Activated naive CD4-positive, alpha-beta T cell treated with anti-CD3 and anti-CD28 coated beads for 36 hours (primary cell): ENCODE data around the gene HLA-DQB1. TPM values are rescaled to one million over a fixed set of nuclear protein-coding genes. Genes with fewer than 3 reads are reported as not detected.
"Not testable (repeated sequence)": the region's sequence is repeated elsewhere in the genome, so short reads cannot be mapped to it uniquely, and the experiment has no call there.

ENCODE experiments used
- CTCF ChIA-PET: fragments of 350-600 bp; sonication (Branson Sonifier 250); formaldehyde crosslinking; loops from one replicate; lab custom pipeline; 2021; ENCODE audit warnings: antibody characterized with exemption; lab: Charles Lee
- DNase-seq: peaks from one replicate; pipeline ENCODE4 v3.0.0-alpha.2; 2020
- H3K27ac Mint-ChIP-seq: one replicate; pipeline ENCODE4 v1.8.0; 2021; ENCODE audit warnings: mild to moderate bottlenecking, mixed read lengths
- H3K27me3 Mint-ChIP-seq: one replicate; pipeline ENCODE4 v1.8.0; 2021; ENCODE audit warnings: low read depth, mixed read lengths
- H3K36me3 Mint-ChIP-seq: one replicate; pipeline ENCODE4 v1.8.0; 2021; ENCODE audit warnings: low read depth, mixed read lengths
- H3K4me1 Mint-ChIP-seq: one replicate; pipeline ENCODE4 v1.8.0; 2021; ENCODE audit warnings: low read depth, mixed read lengths
- H3K4me3 Mint-ChIP-seq: one replicate; pipeline ENCODE4 v1.8.0; 2021; ENCODE audit warnings: mild to moderate bottlenecking, moderate library complexity, mixed read lengths
- H3K9me3 Mint-ChIP-seq: one replicate; pipeline ENCODE4 v1.8.0; 2021; ENCODE audit warnings: mixed read lengths
- intact Hi-C: fragments of 100-400 bp; cut with micrococcal nuclease; formaldehyde crosslinking; loops from one replicate; pipeline ENCODE4 v1.15.1; 2023
- total RNA-seq, 2 experiments: library from RNA; stranded (reverse); gene quantifications; one replicate each; pipeline ENCODE4 v1.2.3, GENCODE V29; 2021

The HLA-DQB1 gene
- total RNA-seq, 2 experiments from 2014 or later, result 6.2 to 7.4 TPM

DNA sequence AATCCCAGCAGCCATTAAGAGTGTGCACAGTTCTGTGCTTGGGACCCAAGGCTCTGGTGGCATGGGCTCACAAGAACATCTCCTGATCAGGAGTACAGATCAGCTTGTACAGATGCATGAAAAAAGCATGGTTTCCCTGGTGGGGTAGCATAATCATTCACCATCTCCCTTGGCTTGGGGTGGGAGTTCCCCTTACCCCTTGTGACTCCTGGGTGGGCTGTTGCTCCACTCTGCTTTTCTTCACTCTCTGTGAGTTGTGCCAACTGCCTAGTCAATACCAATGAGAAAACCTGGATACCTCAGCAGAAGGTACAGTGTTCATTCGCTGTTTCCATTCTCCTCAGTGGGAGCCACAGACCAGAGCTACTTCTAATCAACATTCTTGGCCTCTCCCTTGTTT lies 13.6 kb upstream of the HLA-DQB1 start:
- no peak overlapping the region for H3K27ac Mint-ChIP-seq
- intact Hi-C loops, result no loop called here
- H3K4me1 Mint-ChIP-seq, result peaks cover under 1% of the 10 kb centered on the region
- H3K9me3 Mint-ChIP-seq, result peaks cover 22% of the 10 kb centered on the region
- H3K4me3 Mint-ChIP-seq, result no peak overlapping the region
- no peak for DNase-seq
- peaks cover 6% of the 10 kb centered on the region for H3K27me3 Mint-ChIP-seq
- CTCF ChIA-PET, result no interaction called here
- H3K36me3 Mint-ChIP-seq, result no peaks in the 10 kb centered on the region

DNA sequence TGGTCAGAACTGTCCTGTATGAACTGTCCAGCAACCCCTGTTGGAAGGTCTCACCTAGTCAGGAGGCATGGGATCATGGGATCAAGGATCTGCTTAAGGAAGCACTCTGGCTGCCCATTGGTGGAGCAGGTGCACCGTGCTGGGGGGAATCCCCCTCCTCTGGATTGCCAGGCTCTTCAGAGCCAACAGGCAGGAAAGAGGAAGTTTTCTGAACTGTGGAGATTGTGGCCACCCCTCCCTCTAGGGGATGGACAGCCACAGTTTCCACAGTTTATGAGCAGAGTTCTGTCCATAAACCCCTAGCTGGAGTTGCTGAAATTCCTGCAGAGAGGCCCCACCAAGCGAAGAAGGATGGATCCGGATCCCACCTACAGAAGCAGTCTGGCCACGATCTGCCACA lies 13.0 kb upstream of the HLA-DQB1 start:
- H3K27me3 Mint-ChIP-seq, result peaks cover 6% of the 10 kb centered on the region
- intact Hi-C loops, result no loop called here
- H3K4me3 Mint-ChIP-seq, result no peak overlapping the region
- H3K4me1 Mint-ChIP-seq, result no peaks in the 10 kb centered on the region
- H3K9me3 Mint-ChIP-seq, result peaks cover 22% of the 10 kb centered on the region
- CTCF ChIA-PET, result no interaction called here
- no peak overlapping the region for H3K27ac Mint-ChIP-seq
- H3K36me3 Mint-ChIP-seq, result no peaks in the 10 kb centered on the region
- DNase-seq, result no peak

DNA sequence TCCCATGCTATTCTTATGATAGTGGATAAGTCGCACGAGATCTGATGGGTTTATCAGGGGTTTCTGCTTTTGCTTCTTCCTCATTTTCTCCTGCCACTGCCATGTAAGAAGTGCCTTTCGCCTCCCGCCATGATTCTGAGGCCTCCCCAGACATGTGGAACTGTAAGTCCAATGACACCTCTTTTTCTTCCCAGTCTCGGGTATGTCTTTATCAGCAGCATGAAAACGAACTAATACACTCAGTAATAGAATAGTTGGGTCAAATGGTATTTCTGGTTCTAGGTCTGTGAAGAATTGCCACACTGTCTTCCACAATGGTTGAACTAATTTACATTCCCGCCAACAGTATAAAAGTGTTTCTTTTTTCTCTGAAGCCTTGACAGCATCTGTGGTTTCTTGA lies 7.7 kb upstream of the HLA-DQB1 start:
- not testable (repeated sequence) for H3K4me1 Mint-ChIP-seq

DNA sequence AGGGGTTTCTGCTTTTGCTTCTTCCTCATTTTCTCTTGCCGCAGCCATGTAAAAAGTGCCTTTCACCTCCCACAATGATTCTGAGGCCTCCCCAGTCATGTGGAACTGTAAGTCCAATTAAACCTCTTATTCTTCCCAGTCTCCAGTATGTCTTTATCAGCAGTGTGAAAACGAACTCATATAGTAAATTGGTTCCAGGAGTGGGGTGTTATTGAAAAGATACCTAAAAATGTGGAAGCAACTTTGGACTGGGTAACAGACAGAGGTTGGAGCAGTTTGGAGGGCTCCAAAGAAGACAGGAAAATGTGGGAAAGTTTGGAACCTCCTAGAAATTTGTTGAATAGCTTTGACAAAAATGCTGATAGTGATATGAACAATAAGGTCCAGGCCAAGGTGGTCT lies 5.5 kb upstream of the HLA-DQB1 start:
- DNase-seq, H3K4me3 Mint-ChIP-seq, H3K27ac Mint-ChIP-seq, intact Hi-C loops, CTCF ChIA-PET, H3K36me3 Mint-ChIP-seq, H3K27me3 Mint-ChIP-seq: not testable (repeated sequence)
- Mint-ChIP-seq H3K9me3 (peaks cover 18% of the 10 kb centered on the region), H3K4me1 (peaks cover 17% of the 10 kb centered on the region)

More for the DNA sequence above, 7.7 kb upstream of the HLA-DQB1 start:
- H3K27me3 Mint-ChIP-seq, H3K4me3 Mint-ChIP-seq, CTCF ChIA-PET, H3K36me3 Mint-ChIP-seq, DNase-seq, intact Hi-C loops, H3K27ac Mint-ChIP-seq: not testable (repeated sequence)
- H3K9me3 Mint-ChIP-seq, result peaks cover 36% of the 10 kb centered on the region

DNA sequence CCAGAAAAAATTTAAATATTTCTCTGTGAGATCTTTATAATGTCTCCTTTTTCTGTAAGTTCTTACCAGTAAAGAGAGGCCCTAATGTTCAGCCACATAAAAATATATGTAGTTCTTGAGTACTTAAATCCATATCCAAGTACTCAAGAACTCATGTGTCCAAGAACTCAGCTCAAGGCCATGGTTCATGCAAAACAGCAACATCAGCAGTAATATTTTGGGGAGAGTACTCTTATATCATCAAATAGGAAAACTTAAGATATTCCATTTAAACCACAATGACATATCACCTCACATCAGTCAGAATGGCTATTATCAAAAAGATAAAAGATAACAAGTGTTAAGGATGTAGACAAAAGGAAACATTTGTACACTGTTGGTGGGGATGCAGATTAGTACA lies 3.4 kb upstream of the HLA-DQB1 start:
- H3K4me3 Mint-ChIP-seq, result no peak overlapping the region
- no peak for DNase-seq
- H3K9me3 Mint-ChIP-seq, result peaks cover 15% of the 10 kb centered on the region
- peaks cover 36% of the 10 kb centered on the region for H3K4me1 Mint-ChIP-seq
- H3K27ac Mint-ChIP-seq, result no peak overlapping the region
- peaks cover 13% of the 10 kb centered on the region for H3K27me3 Mint-ChIP-seq
- intact Hi-C loops, result no loop called here
- peaks cover 3% of the 10 kb centered on the region for H3K36me3 Mint-ChIP-seq
- CTCF ChIA-PET, result no interaction called here

DNA sequence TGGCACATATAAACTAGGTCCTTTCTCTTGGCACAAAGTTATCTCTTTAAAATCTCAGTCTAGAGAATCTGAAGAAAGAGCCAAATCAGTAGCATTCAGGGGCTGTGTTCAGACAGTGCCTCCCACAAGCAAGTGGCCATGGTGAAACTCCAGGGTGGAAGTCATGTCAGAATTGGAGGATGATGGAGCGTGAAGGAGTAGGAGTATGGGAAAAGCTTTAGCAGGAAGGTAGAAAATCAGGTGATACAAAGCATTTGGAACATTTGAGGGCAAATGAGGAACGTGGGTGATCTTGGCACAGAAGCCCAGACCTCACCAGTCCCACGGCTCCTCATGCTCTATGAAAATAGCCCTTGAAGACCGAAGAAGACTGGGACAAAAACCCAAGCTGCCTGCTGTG lies 2.8 kb upstream of the HLA-DQB1 start:
- CTCF ChIA-PET, result interaction anchor here (0.7 kb wide), 1 partner anchor 207 kb away, joined by 3 read pairs; no protein-coding TSS in a partner anchor
- Mint-ChIP-seq H3K27ac (no peak overlapping the region), H3K4me3 (no peak overlapping the region), H3K36me3 (peaks cover 3% of the 10 kb centered on the region), H3K9me3 (peaks cover 15% of the 10 kb centered on the region), H3K27me3 (peaks cover 18% of the 10 kb centered on the region), H3K4me1 (peaks cover 40% of the 10 kb centered on the region)
- intact Hi-C loops, result no loop called here
- no peak for DNase-seq

DNA sequence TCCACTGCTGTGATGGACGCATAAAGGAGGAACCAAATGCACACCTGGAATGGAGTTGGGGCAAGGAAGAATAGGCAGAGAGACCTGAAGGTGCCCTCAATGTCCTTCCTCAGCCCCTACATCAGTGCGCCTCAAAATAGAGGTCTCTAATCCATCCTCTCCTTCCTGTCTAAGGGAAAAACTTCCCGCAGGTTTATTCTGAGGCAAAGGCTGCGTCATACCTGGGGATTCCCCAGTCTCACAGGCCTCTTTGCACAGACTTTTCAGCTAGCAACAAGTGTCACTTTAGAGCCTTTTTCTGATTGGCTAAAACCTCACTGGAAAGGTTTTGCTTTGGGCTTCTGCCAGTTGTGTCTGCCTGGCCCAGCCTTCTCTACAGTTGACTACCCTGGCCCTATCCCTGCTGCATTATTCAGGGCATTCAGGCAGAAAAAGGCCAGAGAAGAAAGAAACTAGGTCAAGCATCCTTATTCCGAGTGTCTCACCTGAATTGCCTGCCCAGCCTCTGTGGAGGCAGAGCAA lies 1.8 kb upstream of the HLA-DQB1 start:
- DNase-seq, result peak; percentile 74
- CTCF ChIA-PET, result interaction anchor here (0.6 kb wide), 1 partner anchor 153 kb away, joined by 3 read pairs; no protein-coding TSS in a partner anchor
- peaks cover 3% of the 10 kb centered on the region for H3K36me3 Mint-ChIP-seq
- no peak overlapping the region for H3K27ac Mint-ChIP-seq
- peaks cover 26% of the 10 kb centered on the region for H3K27me3 Mint-ChIP-seq
- no peak overlapping the region for H3K4me3 Mint-ChIP-seq
- H3K9me3 Mint-ChIP-seq, result peaks cover 8% of the 10 kb centered on the region
- intact Hi-C loops, result loop anchor here (1.0 kb wide), 2 partner anchors 17 to 58 kb away; no protein-coding TSS in a partner anchor
- peaks cover 40% of the 10 kb centered on the region for H3K4me1 Mint-ChIP-seq

DNA sequence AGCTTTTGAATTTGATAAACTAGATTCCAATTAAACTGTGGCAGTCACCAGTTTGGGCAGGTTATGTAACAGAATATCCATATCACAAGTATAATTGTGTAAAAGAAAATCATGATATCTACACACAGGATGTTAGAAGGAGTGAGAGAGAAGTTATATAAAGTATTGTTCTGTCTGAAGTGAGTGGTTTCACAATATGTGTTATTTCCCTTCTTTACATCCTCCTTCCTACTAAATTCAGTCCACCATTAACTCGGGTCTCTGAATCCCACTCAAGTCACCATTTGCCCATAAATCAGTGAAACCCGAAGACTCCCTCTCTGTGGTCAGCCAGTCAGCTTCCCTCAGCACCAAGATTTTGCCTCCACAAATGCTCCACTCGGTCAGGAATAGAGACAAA lies 796 bp downstream of the HLA-DQB1 start:
- DNase-seq, result no peak
- Mint-ChIP-seq H3K4me1 (peaks cover 40% of the 10 kb centered on the region), H3K4me3 (peak overlapping the region; percentile 70), H3K27me3 (peaks cover 32% of the 10 kb centered on the region), H3K9me3 (no peaks in the 10 kb centered on the region), H3K27ac (no peak overlapping the region), H3K36me3 (no peaks in the 10 kb centered on the region)
- intact Hi-C loops, result loop anchor here (2.0 kb wide), 1 partner anchor 43 kb away; no protein-coding TSS in a partner anchor
- CTCF ChIA-PET, result no interaction called here

DNA sequence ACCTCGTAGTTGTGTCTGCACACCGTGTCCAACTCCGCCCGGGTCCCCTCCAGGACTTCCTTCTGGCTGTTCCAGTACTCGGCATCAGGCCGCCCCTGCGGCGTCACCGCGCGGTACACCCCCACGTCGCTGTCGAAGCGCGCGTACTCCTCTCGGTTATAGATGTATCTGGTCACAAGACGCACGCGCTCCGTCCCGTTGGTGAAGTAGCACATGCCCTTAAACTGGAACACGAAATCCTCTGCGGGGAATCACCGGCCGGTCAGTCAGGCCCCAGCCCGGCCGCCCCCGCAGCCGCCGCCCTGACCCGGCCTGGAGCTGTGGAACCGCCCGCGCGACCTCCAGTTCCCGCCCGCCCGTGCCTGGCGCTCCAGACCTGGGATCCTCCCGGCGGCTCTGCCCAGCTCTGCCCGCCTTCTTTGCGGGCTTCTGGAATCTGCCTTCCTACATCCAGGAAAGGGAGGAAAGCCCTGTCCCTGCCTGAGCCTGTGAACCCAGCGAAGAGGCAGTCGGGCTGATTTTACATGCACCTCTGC lies 1.6 kb downstream of the HLA-DQB1 start:
- intact Hi-C loops, result no loop called here
- Mint-ChIP-seq H3K4me3 (peak overlapping the region; percentile 70), H3K27me3 (peaks cover 32% of the 10 kb centered on the region), H3K36me3 (no peaks in the 10 kb centered on the region), H3K4me1 (peaks cover 40% of the 10 kb centered on the region), H3K27ac (no peak overlapping the region), H3K9me3 (no peaks in the 10 kb centered on the region)
- peak; percentile 62 for DNase-seq
- CTCF ChIA-PET, result no interaction called here

DNA sequence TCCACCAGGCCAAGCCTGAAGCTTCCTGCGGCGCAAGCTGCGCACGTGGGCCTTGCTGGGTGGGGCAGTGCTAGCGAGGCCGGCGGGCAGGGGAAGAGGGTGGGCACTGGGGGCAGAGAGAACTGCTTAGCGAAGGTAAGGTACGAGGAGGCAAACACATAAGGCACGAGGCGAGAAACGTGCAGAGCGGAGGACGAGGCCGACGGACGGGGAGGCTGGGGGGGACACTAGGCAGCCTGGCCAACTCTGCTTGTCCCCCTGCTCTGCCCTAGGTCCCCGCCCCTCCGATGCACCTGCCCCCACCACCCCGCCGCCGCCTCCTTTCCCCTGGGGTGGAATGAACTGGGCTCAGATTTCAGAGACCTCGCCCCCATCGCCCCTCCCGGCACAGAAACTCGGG lies 2.1 kb downstream of the HLA-DQB1 start:
- no peaks in the 10 kb centered on the region for H3K36me3 Mint-ChIP-seq
- CTCF ChIA-PET, result no interaction called here
- H3K4me3 Mint-ChIP-seq, result peak overlapping the region; percentile 70
- H3K4me1 Mint-ChIP-seq, result peaks cover 40% of the 10 kb centered on the region
- H3K27ac Mint-ChIP-seq, result no peak overlapping the region
- H3K27me3 Mint-ChIP-seq, result peaks cover 32% of the 10 kb centered on the region
- intact Hi-C loops, result no loop called here
- no peaks in the 10 kb centered on the region for H3K9me3 Mint-ChIP-seq
- no peak for DNase-seq

DNA sequence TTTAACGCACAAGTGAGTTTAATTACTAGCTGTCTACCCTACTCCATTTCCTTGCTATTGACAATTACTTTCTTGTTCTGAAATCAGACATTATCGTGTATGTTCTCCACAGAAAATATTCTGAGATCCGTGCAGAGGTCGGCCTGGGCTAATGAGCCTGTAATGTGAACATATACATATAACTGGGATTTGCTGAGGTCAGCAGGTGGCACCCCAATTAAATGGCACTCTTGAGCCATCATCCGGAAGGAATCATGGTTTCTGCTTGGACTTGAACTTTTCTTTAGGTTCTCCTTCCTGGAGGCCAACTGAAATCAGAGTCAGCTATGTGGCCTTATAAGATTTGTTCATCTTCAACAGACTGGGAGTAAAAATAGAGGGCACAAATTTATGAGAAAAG lies 3.6 kb downstream of the HLA-DQB1 start:
- H3K4me1 Mint-ChIP-seq, result peaks cover 30% of the 10 kb centered on the region
- no peak for DNase-seq
- no peak overlapping the region for H3K27ac Mint-ChIP-seq
- H3K36me3 Mint-ChIP-seq, result no peaks in the 10 kb centered on the region
- CTCF ChIA-PET, result interaction anchor here (0.6 kb wide), 1 partner anchor 625 kb away, joined by 5 read pairs; no protein-coding TSS in a partner anchor
- intact Hi-C loops, result no loop called here
- no peak overlapping the region for H3K4me3 Mint-ChIP-seq
- no peaks in the 10 kb centered on the region for H3K9me3 Mint-ChIP-seq
- H3K27me3 Mint-ChIP-seq, result peaks cover 32% of the 10 kb centered on the region

DNA sequence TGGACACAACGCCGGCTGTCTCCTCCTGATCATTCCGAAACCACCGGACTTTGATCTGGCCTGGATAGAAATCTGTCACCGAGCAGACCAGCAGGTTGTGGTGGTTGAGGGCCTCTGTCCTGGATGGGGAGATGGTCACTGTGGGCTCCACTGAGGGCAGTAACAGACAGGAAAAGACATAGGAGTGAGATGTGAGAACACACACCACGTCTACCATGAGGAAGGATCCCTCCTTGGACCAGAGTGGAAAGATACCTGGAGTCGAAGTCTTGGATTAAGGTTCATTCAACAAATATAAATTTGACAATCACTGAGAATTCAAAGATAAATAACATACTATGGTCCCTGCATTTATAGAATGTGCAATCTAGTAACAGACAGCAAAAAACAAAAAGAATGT lies 4.4 kb downstream of the HLA-DQB1 start:
- no peak for DNase-seq
- CTCF ChIA-PET, result no interaction called here
- H3K9me3 Mint-ChIP-seq, result no peaks in the 10 kb centered on the region
- H3K27me3 Mint-ChIP-seq, result peaks cover 32% of the 10 kb centered on the region
- H3K27ac Mint-ChIP-seq, result no peak overlapping the region
- peaks cover 23% of the 10 kb centered on the region for H3K4me1 Mint-ChIP-seq
- H3K36me3 Mint-ChIP-seq, result no peaks in the 10 kb centered on the region
- H3K4me3 Mint-ChIP-seq, result no peak overlapping the region
- intact Hi-C loops, result no loop called here

DNA sequence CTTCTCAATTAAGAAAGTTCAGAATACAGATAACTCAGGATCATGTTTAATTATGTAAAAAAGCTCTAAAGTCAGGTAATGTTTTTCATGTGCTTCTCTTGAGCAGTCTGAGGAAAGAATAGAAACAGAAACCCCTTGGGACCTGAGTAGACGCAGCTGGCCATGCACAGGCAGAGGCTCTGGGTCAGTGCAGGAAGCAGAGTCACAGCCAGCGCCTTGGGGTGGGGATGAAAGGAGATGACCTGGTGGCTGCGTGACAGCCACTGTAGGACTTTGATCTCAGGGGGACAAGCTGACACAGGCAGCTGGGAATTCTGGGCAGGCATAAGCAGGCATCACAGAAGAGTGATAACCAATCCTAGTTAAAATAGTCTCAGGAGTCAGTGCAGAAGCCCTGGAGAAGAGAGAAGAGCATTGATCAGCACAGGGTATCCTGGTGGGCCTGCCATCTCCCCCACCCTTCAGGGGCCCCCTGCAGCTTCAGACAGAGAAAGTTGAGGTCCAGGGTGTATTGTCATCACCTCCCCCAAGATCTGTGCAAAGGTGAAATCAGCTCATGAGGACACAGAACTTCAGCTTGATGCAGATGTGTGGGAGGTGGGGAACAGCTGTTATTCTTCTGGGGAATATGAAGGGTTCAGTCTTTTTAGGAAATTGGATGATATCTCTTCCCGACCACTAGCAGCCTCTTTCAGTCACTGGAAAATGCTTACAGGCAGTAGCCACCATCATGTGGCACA lies 6.4 kb downstream of the HLA-DQB1 start:
- Mint-ChIP-seq H3K4me3 (no peak overlapping the region), H3K27me3 (peaks cover 19% of the 10 kb centered on the region), H3K9me3 (peaks cover 10% of the 10 kb centered on the region), H3K27ac (no peak overlapping the region), H3K4me1 (peaks cover 4% of the 10 kb centered on the region), H3K36me3 (no peaks in the 10 kb centered on the region)
- intact Hi-C loops, result no loop called here
- CTCF ChIA-PET, result no interaction called here
- no peak for DNase-seq
